ENCODE measurements around the gene IER5L. TPM values are rescaled to one million over a fixed set of nuclear protein-coding genes. Genes with fewer than 3 reads are reported as not detected.

IER5L gene
- total and polyA plus RNA-seq, 2 donors (not counting 3 experiments of a cell fraction or from before 2014, with no cell fraction given), result 5.3 to 12.3 TPM

- POLR2A ChIA-PET, result no interaction called here
- Histone ChIP-seq H3K9me1 (replicated peaks; ENCODE audit: control insufficient read depth, extremely low read depth, insufficient read depth, low read length) (no peaks in the 10 kb centered on the region), H4K20me1 (replicated peaks; ENCODE audit: control insufficient read depth, extremely low read depth, insufficient read depth, low read length) (no peaks in the 10 kb centered on the region), H2AFZ (ENCODE audit: low read depth, low read length) (no peak overlapping the region), H3K4me3 (replicated peaks in 1 of 3; ENCODE audit: insufficient read depth in 1 of 3, low read depth in 1 of 3, low read length in 3 of 3) (no peak overlapping the region), H3K27me3 (ENCODE audit: control insufficient read depth in 2 of 2, insufficient read depth in 2 of 2, low read length in 2 of 2) (no peaks in the 10 kb centered on the region), H3K4me2 (ENCODE audit: insufficient read depth, low read length) (no peak overlapping the region), H3K9me3 (replicated peaks; ENCODE audit: control insufficient read depth, insufficient read depth, low read length) (no peaks in the 10 kb centered on the region), H3K27ac (ENCODE audit: insufficient read depth, low read depth, low read length) (no peak overlapping the region), H3K36me3 (ENCODE audit: control insufficient read depth in 2 of 2, extremely low read depth in 1 of 2, insufficient read depth in 2 of 2, low read length in 2 of 2) (no peaks in the 10 kb centered on the region), H3K79me2 (ENCODE audit: control insufficient read depth, insufficient read depth, low read length) (no peaks in the 10 kb centered on the region), H3K4me1 (ENCODE audit: control insufficient read depth, extremely low read depth, insufficient read depth, low read length) (no peaks in the 10 kb centered on the region), H3K9ac (replicated peaks; ENCODE audit: extremely low read depth, insufficient read depth, low read length) (no peak overlapping the region)
- dilution Hi-C loops (cut with MboI; ENCODE audit: extremely low pct_ligation_motif_present, low sequenced_read_pairs), result no loop called here
- no TSS peak for BruUV-seq (replicated peaks)
- intact Hi-C loops (cut with micrococcal nuclease), result loop anchor here (10.0 kb wide), 1 partner anchor 130 kb away; no protein-coding TSS in a partner anchor
- FAIRE-seq, result no peak
- no peak for DNase-seq (ENCODE audit: low read depth, low spot score)
- CTCF ChIA-PET, result no interaction called here
- no peak for TF ChIP-seq POLR2A (IDR thresholded peaks at IDR 0.05; ENCODE audit: low read depth, low read length)
- TF ChIP-seq FOS (IDR thresholded peaks at IDR 0.05; ENCODE audit: borderline replicate concordance, insufficient read depth, low read length), result no peak
- TF ChIP-seq JUN (IDR thresholded peaks at IDR 0.05; ENCODE audit: borderline replicate concordance, insufficient read depth, insufficient read length, low read depth), result no peak
- TF ChIP-seq MYC (IDR thresholded peaks at IDR 0.05; ENCODE audit: low read depth, low read length), result no peak
- TF ChIP-seq POLR2AphosphoS5 (IDR thresholded peaks at IDR 0.05; ENCODE audit: insufficient read depth, low read depth, low read length), result no peak
- TF ChIP-seq, protein P1, sequence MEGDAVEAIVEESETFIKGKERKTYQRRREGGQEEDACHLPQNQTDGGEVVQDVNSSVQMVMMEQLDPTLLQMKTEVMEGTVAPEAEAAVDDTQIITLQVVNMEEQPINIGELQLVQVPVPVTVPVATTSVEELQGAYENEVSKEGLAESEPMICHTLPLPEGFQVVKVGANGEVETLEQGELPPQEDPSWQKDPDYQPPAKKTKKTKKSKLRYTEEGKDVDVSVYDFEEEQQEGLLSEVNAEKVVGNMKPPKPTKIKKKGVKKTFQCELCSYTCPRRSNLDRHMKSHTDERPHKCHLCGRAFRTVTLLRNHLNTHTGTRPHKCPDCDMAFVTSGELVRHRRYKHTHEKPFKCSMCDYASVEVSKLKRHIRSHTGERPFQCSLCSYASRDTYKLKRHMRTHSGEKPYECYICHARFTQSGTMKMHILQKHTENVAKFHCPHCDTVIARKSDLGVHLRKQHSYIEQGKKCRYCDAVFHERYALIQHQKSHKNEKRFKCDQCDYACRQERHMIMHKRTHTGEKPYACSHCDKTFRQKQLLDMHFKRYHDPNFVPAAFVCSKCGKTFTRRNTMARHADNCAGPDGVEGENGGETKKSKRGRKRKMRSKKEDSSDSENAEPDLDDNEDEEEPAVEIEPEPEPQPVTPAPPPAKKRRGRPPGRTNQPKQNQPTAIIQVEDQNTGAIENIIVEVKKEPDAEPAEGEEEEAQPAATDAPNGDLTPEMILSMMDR (IDR thresholded peaks at IDR 0.05; ENCODE audit: extremely low read depth in 1 of 2, insufficient read depth in 1 of 2, low read depth in 1 of 2, low read length in 2 of 2), result no peak
- TF ChIP-seq, protein P2, sequence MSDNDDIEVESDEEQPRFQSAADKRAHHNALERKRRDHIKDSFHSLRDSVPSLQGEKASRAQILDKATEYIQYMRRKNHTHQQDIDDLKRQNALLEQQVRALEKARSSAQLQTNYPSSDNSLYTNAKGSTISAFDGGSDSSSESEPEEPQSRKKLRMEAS (IDR thresholded peaks at IDR 0.05; ENCODE audit: insufficient read depth, insufficient read length), result no peak
- no peak for TF ChIP-seq EZH2 (IDR thresholded peaks at IDR 0.05; ENCODE audit: borderline replicate concordance, low read depth, low read length, severe bottlenecking)
- TF ChIP-seq GATA2 (IDR thresholded peaks at IDR 0.05; ENCODE audit: insufficient read depth, insufficient read length, low read depth, low read length), result no peak
Measured at GRCh38 chr9:129204840-129205239, 26.8 kb upstream of the IER5L start.

Measured in endothelial cell of umbilical vein (primary cell).